Neural cell (in vitro differentiated cells): Measurements from ENCODE around the gene SMCO2.

Experiments
- CTCF ChIP-seq: fragments of 450-650 bp; IDR thresholded peaks from 2 replicates; pipeline ENCODE4 v1.5.1; 2014; ENCODE audit warnings: antibody characterized with exemption, mild to moderate bottlenecking, moderate library complexity; ENCODE audit not compliant: poor library complexity, severe bottlenecking
- EP300 ChIP-seq: fragments of 450-650 bp; conservative IDR thresholded peaks from 2 replicates; pipeline ENCODE4 v1.6.1; 2014; ENCODE audit warnings: antibody characterized with exemption, mild to moderate bottlenecking, moderate library complexity; ENCODE audit not compliant: poor library complexity, severe bottlenecking
- EZH2 ChIP-seq: fragments of 200-600, 300-800 bp; shearing (Covaris generic), sonication (generic); IDR thresholded peaks from 2 replicates; pipeline ENCODE4 v1.6.1; 2014; ENCODE audit warnings: antibody characterized with exemption, low read length, borderline replicate concordance, mild to moderate bottlenecking; ENCODE audit not compliant: insufficient read depth, poor library complexity, severe bottlenecking
- POLR2AphosphoS5 ChIP-seq: IDR thresholded peaks from 2 replicates; pipeline ENCODE4 v1.6.1; 2012
- SMC3 ChIP-seq: fragments of 450-650 bp; conservative IDR thresholded peaks from 2 replicates; pipeline ENCODE4 v1.6.1; 2014; ENCODE audit warnings: antibody characterized with exemption, mild to moderate bottlenecking, moderate library complexity; ENCODE audit not compliant: poor library complexity
- TF ChIP-seq, protein P1 (sequence below): IDR thresholded peaks from 2 replicates; pipeline ENCODE4 v1.6.1; 2012; ENCODE audit warnings: borderline replicate concordance

- TF ChIP-seq CTCF (no peak), EP300 (no peak), SMC3 (no peak), POLR2AphosphoS5 (no peak), EZH2 (no peak)
- TF ChIP-seq, protein P1, sequence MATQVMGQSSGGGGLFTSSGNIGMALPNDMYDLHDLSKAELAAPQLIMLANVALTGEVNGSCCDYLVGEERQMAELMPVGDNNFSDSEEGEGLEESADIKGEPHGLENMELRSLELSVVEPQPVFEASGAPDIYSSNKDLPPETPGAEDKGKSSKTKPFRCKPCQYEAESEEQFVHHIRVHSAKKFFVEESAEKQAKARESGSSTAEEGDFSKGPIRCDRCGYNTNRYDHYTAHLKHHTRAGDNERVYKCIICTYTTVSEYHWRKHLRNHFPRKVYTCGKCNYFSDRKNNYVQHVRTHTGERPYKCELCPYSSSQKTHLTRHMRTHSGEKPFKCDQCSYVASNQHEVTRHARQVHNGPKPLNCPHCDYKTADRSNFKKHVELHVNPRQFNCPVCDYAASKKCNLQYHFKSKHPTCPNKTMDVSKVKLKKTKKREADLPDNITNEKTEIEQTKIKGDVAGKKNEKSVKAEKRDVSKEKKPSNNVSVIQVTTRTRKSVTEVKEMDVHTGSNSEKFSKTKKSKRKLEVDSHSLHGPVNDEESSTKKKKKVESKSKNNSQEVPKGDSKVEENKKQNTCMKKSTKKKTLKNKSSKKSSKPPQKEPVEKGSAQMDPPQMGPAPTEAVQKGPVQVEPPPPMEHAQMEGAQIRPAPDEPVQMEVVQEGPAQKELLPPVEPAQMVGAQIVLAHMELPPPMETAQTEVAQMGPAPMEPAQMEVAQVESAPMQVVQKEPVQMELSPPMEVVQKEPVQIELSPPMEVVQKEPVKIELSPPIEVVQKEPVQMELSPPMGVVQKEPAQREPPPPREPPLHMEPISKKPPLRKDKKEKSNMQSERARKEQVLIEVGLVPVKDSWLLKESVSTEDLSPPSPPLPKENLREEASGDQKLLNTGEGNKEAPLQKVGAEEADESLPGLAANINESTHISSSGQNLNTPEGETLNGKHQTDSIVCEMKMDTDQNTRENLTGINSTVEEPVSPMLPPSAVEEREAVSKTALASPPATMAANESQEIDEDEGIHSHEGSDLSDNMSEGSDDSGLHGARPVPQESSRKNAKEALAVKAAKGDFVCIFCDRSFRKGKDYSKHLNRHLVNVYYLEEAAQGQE, result no peak
These were observed 74.5 kb downstream of the SMCO2 start for GRCh38 chr12:27521066-27521465.
